GM19395 (cell line): ENCODE results near the gene DDA1.

ENCODE experiments used
- ATAC-seq: cut with Tn5 transposase; IDR thresholded peaks from one replicate; pipeline ENCODE4 v1.9.1; 2021; ENCODE audit warnings: mild to moderate bottlenecking, moderate library complexity; ENCODE audit not compliant: unreplicated experiment

Gene DDA1

DNA sequence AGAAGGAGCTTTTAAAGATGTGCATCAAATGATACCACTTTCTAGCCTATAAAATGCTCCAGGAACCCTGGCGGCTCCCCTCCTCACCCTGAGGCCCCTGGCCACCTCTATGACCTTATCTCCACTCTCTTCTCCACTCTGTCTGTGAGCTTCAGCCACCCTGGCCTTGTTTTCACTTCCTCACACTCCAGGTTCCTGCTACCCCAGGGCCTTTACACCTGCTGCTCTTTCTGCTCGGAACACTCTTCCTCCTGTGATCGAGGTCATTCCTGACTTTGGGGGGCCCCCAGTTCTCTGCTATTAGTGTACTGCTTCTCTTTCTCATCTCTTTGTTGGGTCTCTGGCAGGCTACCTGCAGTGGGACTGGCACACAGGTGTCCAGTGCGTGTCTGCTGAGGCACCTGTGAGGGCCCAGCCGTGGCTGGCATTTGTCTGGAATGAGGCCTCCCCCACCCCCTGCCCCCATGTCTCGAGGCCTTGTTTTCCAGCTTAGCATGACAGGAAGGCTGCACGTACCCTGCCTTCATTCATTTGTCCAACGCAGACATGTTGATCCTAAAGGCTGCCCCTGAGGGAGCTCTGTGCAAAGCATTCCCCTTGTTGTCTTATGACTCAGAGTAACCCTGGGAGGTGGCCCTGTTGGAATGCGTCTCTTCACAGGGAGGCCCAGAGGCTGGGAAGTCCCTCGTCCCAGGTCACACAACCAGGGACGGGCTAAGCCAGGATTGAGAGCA lies 2.3 kb downstream of the DDA1 start:
- ATAC-seq, result no peak

DNA sequence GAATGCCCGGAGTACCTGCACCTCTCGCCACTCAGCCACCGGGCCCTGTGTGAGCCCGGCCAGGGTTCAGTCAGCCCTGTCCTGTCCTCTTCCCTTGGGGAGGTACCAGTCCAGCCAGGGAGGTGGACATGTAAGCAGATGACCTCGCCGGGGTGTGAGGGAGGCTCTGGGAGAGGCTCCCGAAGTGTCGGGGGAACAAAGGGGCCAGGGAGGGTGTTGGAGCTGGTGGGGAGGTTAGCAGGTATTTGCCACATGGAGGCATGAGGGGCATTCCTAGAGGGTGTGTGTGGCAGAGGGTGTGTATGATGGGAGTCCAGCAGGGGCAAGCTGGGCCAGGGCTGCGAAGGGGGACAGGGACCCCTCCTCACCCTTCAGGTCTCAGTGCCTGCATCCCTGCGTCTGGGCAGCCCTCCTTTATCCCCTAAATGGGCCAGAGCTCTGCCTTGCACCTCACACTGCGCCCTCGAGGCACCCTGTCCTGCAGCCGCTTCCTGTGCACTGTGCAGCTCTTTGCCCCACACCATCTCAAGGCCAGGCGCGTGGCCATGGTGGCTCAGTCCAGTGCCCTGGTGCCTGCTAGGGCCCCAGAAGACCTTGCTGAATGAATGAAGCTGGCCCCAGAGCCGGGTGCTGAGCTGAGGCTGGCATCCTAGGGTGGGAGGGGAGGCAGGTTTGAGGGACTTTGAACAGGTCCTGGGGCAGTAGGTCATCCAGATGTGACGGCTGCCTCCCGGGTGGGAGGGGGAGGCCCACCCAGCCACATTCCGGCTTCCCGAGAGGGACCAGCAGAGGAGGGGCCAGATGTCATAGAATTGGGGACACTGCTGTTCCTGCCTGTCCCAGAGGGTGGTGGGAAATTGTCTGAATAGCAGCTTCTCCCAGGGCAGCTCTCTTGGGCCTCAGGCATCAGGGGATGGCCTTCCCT lies 3.1 kb downstream of the DDA1 start:
- ATAC-seq, result no peak

DNA sequence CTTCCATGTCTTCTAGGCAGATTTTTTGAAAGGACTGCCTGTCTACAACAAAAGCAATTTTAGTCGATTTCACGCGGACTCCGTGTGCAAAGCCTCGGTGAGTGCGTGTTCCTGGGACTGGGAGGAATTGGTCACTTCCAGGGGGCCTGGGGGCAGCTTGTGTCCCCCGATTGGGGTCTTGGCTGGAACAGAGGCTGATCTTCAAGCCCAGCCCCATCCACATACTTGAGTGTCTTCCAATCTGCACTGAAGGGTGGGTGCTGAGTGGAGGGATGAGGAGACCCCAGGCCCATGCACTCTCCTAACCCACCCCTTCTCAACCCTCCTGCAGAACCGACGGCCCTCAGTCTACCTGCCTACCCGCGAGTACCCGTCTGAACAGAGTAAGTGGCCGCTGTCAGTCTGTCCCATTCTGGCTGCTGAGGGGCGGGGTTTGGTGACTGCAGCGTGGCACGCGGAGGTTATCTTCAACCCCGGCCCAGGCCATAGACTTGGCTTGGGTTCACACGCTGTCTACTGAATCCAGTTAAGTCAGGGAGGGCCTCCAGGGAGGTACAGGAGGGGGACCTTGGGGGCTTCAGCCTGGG lies 4.7 kb downstream of the DDA1 start:
- ATAC-seq, result no peak

DNA sequence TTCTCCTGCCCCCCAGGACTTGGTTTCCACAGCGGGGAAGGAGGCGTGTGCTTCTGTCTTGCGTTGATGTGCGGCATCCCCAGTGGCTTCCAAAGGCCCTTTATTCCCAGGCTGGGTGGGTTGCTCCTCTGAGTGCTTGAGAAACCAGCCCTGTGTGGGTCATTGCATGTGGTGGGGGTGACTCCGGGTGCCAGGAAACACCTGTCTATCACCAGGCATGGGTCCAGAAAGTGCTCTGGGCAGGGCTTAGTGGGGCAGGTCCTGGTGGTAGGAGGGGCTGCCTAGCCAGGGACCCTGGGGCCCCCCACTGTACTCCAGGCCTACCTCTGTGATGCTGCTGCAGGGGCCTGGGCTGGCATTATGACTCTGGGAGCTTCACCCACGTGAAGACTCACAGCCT lies 9.6 kb downstream of the DDA1 start:
- ATAC-seq, result no peak

DNA sequence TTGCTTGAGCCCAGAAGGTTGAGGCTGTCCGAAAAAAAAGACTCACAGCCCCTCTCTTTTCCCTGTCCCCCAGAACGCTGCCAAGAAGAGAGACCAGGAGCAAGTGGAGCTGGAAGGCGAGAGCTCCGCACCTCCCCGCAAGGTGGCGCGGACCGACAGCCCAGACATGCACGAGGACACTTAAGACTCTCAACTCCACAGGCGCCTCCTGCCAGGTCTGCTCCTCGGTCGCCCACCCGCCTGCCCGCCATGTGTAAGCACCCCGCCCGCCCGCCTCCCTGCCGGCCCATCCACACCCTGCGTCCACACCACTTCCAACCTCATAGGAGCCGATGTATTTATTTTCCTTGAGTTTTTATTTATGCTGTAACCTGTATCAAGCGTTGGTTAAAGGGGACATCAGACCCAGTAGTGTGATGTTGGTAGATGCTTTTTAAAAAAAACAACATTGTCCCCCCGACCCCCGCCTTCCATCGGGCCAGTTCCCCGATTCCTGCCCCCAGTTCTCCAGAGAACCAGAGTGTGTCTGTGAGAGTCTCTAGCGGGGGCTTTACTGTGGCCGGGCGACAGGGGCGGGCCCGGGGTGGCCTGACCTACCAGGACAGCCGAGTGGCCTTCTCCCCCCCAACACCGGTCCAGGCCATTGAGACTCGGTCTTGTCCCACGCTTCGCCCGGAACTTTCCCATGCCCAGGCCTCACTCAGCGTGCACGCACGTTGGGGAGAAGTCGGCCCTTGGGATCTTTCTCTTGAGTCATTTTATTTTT lies 10.3 kb downstream of the DDA1 start:
- ATAC-seq, result no peak

DNA sequence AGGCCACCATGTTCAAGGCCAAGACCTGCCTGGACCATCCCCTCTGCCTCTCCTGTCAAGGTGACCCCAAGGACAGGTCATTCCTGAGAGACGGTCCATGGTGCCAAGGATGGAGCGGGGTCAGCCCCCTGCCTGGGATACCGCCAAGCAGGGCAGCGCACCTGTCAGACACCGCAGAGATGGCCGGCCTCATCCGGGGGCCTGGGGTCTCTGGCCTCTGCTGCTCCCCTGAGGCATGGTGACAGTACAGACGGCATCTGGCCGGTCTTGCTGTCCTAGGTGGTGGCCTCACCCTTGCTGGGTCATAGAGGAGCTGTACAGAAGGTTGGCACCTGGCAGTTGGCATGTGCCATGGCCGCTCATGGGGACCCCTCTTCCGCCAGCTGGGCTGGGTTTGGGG lies 11.1 kb downstream of the DDA1 start:
- ATAC-seq, result no peak

DNA sequence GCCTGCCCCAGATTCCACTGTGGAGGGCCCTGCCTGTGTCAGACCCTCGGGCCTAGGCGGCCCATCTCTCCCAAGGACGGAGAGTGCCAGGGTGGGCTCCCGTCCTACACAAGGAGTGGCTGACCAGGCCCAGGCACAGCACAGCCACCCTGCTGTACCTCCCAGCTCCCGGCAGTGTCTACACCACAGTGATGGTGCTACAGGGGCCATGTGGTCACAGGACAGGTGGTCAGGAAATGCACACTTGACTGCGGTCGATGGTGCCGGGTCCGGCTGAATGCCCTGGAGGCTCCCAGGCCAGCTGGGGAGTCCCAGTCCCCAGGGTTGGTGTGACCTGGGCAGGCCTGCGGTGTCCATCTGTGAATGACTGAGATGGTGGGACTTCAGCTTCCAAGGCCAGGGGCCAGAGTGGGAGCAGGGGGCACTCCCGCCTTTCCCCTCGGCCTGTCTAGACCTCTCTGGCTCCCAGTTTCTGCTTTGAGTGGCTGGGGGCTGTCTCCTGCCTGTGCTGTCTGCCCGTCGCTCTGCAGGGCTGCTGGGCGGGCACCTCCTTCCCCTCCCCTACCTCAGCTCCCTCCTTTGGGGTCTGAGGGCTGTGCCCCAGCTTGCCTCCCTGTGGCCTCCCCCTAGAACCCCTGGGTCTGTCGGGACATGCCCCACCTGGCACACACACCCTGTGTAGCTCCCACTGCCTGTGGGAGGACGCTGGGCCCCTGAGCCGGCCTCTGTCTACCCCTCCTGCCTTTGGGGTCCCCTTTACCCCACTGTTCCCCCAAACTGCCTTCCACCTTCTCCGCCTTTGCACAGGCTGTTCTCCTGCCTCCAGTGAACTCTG lies 12.5 kb downstream of the DDA1 start:
- no peak for ATAC-seq

DNA sequence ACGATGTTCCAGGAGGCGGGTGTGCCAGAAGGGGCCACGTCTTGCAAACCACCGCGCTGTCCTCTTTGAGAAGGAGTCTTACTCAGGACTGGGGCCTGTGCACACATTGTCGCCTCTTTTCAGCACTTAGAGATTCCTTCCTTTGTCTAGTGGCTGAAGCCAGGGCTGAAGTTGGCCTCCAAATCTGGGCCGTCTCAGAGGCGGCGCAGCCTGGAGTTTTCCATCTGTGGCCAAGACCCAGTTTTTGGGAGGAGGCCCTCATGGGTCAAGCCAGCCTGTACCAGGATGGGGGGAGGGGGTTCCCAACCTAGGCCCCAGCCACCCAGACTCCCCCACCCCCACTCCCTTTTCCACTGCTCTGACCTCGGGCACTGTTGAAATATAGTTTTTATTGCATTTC lies 13.5 kb downstream of the DDA1 start:
- ATAC-seq, result no peak

DNA sequence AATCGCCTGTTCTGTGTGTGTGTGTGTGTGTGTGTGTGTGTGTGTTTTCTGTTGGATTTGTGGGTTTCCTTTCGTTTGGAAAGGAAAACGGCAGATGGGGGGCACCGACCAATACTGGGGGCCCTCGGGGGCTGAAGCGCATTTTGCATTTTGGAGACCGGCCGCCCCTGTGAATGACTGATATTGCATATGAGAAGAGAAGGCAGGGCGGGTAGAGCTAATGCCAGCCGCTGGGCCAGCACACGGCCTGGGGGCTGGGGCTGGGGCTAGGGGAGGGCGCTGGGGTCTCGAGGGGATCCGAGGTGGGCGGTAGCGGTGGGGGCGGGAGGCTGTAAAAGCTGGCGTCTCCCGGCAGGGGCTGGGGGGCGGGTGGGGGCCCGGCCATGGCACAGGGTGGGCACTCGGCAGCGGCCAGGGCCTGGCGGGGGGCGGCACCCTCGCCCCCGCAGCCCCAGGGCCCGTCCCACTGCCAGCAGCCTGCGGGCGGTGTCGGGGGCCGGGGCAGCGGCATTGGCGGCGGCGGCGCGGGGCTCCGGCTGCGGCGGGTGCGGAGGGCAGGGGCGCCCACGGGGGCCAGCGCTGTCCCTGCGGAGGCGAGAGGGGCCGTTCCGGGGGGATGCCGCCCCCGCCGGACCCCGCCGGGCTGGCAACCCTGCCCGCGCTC lies 14.1 kb downstream of the DDA1 start:
- ATAC-seq, result no peak

DNA sequence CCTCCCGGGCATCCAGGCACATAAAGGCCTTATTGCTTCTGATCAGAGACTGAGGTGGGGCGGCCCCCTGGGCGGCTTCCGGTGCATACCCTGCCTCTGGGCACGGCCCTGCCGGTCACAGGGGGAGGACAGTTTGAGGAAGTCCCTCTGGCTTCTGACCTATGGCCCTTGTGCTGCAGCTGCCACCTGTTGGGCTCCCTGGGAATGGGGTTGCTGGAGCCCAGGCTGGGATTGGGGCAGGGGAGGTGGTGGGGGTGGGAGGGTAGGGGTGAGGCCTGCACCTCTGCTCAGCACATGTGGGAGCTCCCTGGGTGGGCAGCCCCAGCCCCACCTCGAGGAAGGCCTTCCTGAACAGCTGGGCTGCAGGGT lies 14.6 kb downstream of the DDA1 start:
- no peak for ATAC-seq

DNA sequence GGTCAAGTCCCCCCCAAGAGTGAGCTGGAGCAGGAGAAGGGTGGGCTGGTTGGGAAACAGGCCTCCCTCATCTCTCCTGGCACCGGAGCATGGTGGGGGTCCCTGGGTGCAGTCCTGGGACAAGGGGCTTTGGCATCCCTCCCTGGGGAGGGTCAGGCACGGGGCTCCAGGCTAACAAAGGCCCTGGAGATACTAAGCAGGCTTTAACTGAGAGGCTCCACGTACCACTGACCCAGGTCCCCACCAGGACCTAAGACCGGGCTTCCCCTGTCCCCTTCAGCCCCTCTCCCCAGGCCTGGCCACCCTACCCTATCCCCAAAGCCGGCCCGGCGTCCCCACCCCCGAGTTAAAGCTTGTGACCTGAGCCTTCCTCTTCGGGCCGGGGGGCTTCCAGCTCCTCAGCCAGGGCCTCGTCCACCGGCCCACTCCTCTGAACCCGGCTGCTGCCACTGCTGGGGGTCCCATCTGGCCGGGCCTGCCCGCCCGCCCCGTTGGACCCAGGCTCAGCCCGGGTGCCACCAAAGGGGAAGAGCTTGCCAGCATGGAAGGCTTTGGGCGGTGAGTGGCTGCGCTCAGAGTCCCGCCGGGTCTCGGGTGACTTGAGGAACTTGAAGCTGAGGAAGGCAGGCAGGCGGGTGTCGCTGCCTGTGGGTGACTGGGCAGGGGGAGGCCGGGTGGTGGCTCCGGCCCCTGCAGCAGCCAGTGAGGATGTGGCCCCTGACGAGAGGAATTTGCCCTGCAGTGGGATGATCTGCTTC lies 15.2 kb downstream of the DDA1 start:
- no peak for ATAC-seq

DNA sequence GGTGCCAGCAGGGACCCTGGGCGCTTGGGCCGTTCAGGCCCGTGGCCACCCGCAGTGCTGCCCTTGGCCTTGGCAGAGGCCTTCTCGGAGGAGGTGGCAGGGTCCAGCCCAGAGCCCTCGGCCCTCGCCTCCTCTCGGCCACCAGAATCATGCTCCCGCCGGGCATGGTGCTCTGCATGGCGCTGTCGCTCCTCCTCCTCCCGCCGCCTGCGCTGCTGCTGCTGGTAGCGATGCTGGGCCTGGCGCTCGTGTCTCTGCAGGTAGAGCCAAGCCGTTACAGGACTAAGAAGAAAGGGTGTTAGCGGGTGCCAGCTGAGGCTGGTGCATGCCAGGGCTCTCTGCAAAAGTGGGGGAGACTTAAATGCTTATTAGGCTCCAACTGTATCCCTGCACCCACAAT lies 15.8 kb downstream of the DDA1 start:
- no peak for ATAC-seq

DNA sequence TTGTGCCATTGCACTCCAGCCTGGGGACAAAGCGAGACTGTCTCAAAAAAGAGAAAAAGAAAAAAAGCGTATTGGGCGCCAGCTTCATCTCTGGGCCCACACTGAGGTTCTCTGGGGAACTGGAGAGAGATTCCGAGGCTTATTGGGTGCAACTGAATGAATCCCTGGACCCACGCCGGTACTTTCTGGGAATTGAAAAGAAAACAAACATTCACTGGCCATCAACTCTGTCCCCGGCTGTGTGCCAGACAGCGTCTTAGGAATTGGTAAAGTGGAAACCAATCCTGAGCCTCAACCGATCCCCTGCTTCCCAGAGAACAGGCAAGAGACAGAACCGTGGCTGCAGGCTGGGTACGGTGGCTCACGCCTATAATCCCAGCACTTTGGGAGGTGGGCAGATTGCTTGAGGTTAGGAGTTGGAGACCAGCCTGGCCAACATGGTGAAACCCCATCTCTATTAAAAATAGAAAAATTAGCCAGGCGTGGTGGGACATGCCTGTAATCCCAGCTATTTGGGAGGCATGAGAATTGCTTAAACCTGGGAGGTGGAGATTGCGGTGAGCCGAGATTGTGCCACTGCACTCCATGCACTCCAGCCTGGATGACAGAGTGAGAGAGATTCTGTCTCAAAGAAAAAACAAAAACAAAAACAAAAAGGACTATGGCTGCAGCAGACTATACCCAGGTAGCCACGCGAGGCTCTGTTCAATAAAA lies 16.7 kb downstream of the DDA1 start:
- ATAC-seq, result no peak

DNA sequence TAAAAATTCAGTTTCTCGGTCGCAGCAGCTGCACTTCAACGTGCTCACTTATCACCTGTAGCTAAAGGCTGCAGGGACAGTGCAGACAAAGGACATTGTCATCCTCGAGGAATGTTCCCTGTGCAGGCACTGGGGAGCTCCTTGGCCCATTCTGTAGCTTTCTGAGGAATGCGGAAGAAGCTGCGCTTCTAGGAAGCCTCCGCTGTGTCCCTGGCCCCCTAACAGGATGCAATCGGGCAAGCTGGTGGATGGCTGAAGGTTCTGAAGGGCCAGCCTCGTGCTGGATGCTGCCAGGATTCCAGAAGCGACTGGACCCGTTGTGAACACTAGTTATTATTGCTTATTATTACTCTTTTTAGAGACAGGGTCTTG lies 17.2 kb downstream of the DDA1 start:
- no peak for ATAC-seq

DNA sequence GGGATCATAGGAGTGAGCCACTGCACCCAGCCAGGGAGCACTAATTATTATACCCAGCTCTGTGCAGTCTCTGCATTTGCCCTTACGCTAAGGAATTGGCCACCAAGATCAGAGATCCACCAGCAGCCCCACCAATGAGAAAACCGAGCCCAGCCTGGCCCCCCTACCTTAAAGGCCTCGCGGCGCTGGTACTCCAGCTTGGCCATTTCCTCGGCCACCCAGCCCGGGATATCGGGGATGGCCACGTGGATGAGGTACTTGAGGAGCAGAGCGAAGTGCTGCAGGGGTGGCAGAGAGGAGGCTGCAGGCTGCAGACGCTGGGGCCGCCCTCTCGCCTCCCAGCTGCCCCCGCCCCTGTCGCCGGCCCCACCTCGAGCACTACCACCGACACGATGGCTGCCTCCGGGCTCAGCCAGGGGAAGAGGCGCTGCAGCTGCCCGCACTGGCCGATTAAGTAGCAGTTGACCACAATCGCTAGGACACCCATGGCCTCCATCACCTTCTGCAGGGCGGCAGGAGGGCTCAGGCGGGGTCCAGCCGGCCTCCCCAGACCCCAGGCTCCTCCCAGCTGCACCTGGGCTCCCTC lies 17.8 kb downstream of the DDA1 start:
- ATAC-seq, result no peak

DNA sequence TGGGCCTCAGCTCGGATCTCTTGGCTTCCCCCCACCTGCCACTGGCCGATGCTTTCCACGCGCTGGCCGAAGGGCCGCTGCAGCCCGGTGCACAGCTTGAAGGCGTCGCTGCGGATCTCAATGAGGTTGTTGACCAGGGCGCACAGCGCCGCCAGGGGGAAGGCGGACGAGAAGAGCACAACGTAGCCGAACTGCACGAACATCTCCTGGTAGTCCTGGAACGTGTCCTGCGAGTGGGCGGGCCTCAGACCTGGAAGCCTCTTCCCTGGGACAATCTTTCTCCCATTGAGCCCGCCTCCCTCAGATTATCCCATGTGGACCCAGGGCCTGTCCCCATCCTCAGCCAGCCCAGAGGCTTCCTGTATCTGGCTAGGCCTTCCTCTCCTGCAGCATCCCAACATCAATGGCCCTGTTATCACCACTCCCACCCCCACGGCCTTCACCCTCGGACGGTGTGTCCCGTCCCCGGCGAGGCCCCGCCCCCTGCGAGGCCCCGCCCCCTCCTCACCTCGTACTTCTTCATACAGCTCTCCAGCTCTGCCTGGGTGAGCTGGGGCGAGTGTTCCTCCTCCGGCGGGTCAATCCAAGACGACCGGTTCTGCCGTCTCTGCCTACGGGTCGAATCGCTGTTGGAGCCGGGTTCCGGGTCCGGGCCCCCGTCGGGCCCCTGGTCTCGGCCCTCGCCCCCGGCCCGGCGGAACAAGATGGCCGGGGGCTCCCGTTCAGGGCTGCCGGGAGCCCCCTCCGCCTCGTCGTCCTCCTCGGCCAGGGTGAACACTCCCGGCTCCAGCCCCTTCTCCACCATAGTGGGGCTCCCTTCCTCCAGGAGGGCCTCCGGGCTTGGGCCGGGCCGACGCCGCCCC lies 18.5 kb downstream of the DDA1 start:
- ATAC-seq, result no peak
